ENCODE results near the gene SAPCD2. TPM values are rescaled to one million over a fixed set of nuclear protein-coding genes. Genes with fewer than 3 reads are reported as not detected.

Gene SAPCD2
- total and polyA plus RNA-seq, 4 donors = 1.3 to 2.1 (median 1.6) TPM

DNA sequence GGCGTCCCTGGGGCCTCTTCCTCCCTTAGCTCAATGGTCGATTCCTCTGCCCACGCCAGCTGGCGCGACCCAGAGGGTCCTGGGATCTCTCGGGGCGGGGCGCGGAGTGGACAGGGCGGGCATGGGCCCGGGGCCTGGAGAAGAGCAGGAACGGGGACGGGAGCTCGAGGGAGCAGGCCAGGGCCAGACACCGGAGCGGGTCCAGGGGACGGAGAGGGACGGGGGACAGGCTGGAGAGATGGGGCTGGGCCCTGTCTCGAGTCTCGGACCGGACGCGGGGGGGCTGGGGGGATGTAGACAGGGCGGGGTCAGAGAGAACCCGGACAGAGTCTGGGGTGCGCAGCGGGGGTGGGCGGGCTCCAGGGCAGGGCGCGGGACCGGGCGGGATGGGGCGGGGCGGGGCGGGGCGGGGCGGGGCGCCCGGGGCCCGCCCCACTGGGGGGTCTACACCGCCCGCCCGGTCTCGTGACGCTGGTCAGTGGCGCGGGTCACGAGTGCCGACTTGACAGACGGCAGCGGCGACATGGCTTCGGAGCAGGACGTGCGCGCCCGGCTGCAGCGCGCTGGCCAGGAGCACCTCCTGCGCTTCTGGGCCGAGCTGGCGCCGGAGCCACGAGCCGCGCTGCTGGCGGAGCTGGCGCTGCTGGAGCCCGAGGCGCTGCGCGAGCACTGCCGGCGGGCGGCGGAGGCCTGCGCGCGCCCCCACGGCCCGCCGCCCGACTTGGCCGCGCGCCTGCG is 6.8 kb upstream of the SAPCD2 start, which contains the start of gene UAP1L1:
Gene UAP1L1 (plus strand): TSS at position 508 of the 738 bp plus-strand sequence. CDS start 16 bp downstream, at position 524.
- DNase-seq (peak; percentile 52 to 69 (median 59)), ATAC-seq (ENCODE audit: insufficient read depth, low FRiP score) (peak; percentile 63)
- Histone ChIP-seq H3K9ac (ENCODE audit: insufficient read depth in 1 of 2, low read length in 2 of 2) (no peak within 1 kb of the TSS), H3K4me1 (ENCODE audit: control insufficient read depth in 5 of 5, insufficient read depth in 5 of 5, low read length in 5 of 5) (peaks cover 0 to 16% (median 5%) of the 10 kb centered on the region in 5 donors), H3K36me3 (ENCODE audit: control insufficient read depth in 4 of 4, insufficient read depth in 4 of 4, low read length in 4 of 4) (peaks cover 0 to 33% (median 4%) of the 10 kb centered on the region in 4 donors), H3K27ac (ENCODE audit: low read depth in 1 of 2, low read length in 1 of 2) (peak within 1 kb of the TSS in 1 of 2 donors; percentile 78), H3K9me3 (ENCODE audit: control insufficient read depth in 4 of 4, insufficient read depth in 3 of 4, low read length in 3 of 4) (no peaks in the 10 kb centered on the region), H3K4me3 (peak within 1 kb of the TSS; percentile 84), H3K27me3 (ENCODE audit: control insufficient read depth in 3 of 3, insufficient read depth in 3 of 3, low read length in 2 of 3) (peaks cover 0 to 11% (median 7%) of the 10 kb centered on the region in 3 donors)
- no peak for TF ChIP-seq CTCF (IDR thresholded peaks at IDR 0.05; ENCODE audit: control extremely low read depth, extremely low read depth)
- WGBS, 2 donors = 2% methylated on average over 23 to 87 of the region's 87 CpGs

DNA sequence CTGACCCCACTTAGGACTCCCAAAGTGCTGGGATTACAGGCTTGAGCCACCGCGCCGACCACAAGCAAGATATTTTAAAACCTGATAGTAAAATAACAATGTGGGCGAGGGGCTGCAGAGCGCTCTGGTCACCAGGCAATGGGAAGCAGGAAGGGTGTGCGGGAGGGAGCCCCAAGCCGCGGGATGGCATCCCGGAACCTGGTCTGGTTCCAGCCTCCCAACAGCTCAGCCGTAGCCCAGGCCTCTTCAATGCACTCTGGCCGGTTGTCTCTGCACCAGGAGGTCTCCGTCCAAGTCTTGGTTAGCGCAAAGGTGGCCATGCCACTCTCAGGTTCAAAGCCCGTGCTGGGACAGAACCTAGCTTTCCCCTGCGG is 6.3 kb upstream of the SAPCD2 start:
- WGBS, 2 donors = 61 to 71% methylated on average over 15 of the region's 15 CpGs
- Histone ChIP-seq H3K9ac (ENCODE audit: insufficient read depth in 1 of 2, low read length in 2 of 2) (no peak overlapping the region), H3K4me1 (ENCODE audit: control insufficient read depth in 5 of 5, insufficient read depth in 5 of 5, low read length in 5 of 5) (peaks cover 0 to 16% (median 5%) of the 10 kb centered on the region in 5 donors), H3K27me3 (ENCODE audit: control insufficient read depth in 3 of 3, insufficient read depth in 3 of 3, low read length in 2 of 3) (peaks cover 0 to 11% (median 7%) of the 10 kb centered on the region in 3 donors), H3K4me3 (peak overlapping the region; percentile 10), H3K36me3 (ENCODE audit: control insufficient read depth in 4 of 4, insufficient read depth in 4 of 4, low read length in 4 of 4) (peaks cover 0 to 27% (median 4%) of the 10 kb centered on the region in 4 donors), H3K27ac (ENCODE audit: low read depth in 1 of 2, low read length in 1 of 2) (peak overlapping the region in 1 of 2 donors; percentile 78), H3K9me3 (ENCODE audit: control insufficient read depth in 4 of 4, insufficient read depth in 3 of 4, low read length in 3 of 4) (no peaks in the 10 kb centered on the region)
- no peak for ATAC-seq (ENCODE audit: insufficient read depth, low FRiP score)
- TF ChIP-seq CTCF (IDR thresholded peaks at IDR 0.05; ENCODE audit: control extremely low read depth, extremely low read depth) = no peak
- DNase-seq = no peak

DNA sequence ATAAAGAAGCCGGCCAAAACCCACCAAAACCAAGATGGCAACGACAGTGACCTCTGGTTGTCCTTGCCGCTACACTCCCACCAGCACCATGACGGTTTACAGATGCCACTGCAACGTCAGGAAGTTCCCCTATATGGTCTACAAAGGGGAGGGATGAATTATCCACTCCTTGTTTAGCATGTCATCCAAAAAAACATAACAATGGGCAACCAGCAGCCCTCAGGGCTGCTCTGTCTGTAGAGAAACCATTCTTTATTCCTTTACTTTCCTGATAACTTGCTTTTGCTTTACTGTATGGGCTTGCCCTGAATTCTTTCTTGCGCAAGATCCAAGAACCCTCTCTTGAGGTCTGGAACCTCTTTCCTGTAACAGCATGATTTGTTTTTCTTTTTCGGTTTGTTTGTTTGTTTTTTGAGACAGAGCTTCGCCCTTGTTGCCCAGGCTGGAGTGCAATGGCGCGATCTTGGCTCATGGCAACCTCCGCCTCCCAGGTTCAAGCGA is 5.0 kb upstream of the SAPCD2 start:
- 74 to 80% methylated on average over 12 of the region's 12 CpGs for WGBS, 2 donors
- peaks cover 0 to 19% (median 4%) of the 10 kb centered on the region in 4 donors for H3K36me3 ChIP-seq (ENCODE audit: control insufficient read depth in 4 of 4, insufficient read depth in 4 of 4, low read length in 4 of 4)
- peaks cover 0 to 11% (median 7%) of the 10 kb centered on the region in 3 donors for H3K27me3 ChIP-seq (ENCODE audit: control insufficient read depth in 3 of 3, insufficient read depth in 3 of 3, low read length in 2 of 3)
- TF ChIP-seq CTCF (IDR thresholded peaks at IDR 0.05; ENCODE audit: control extremely low read depth, extremely low read depth) = no peak
- no peak overlapping the region for H3K9ac ChIP-seq (ENCODE audit: insufficient read depth in 1 of 2, low read length in 2 of 2)
- ATAC-seq (ENCODE audit: insufficient read depth, low FRiP score) (no peak), DNase-seq (no peak)
- H3K27ac ChIP-seq (ENCODE audit: low read depth in 1 of 2, low read length in 1 of 2) = no peak overlapping the region
- H3K9me3 ChIP-seq (ENCODE audit: control insufficient read depth in 4 of 4, insufficient read depth in 3 of 4, low read length in 3 of 4) = no peaks in the 10 kb centered on the region
- peaks cover 0 to 25% (median 11%) of the 10 kb centered on the region in 5 donors for H3K4me1 ChIP-seq (ENCODE audit: control insufficient read depth in 5 of 5, insufficient read depth in 5 of 5, low read length in 5 of 5)
- H3K4me3 ChIP-seq = no peak overlapping the region

Data from lung (tissue), 12 donors.